Measurements from ENCODE around the gene SYCP2.

Gene SYCP2

GRCh38 chr20:59837623-59838394 lies 95.6 kb downstream of the SYCP2 start:
- DNase-seq (ENCODE audit: low read depth in 2 of 2), result no peak

- DNase-seq (ENCODE audit: low read depth in 2 of 2), result no peak
Measured at GRCh38 chr20:59836767-59837166, 96.7 kb downstream of the SYCP2 start.

GRCh38 chr20:59835448-59836395 lies 97.7 kb downstream of the SYCP2 start:
- no peak for DNase-seq (ENCODE audit: low read depth in 2 of 2)

- DNase-seq (ENCODE audit: low read depth in 2 of 2), result no peak
Measured at GRCh38 chr20:59835057-59835447, 98.4 kb downstream of the SYCP2 start.

GRCh38 chr20:59832406-59833363 lies 100.8 kb downstream of the SYCP2 start:
- no peak for DNase-seq (ENCODE audit: low read depth in 2 of 2)

GRCh38 chr20:59831916-59832270 lies 101.5 kb downstream of the SYCP2 start:
- no peak for DNase-seq (ENCODE audit: low read depth in 2 of 2)

GRCh38 chr20:59831024-59831915 lies 102.2 kb downstream of the SYCP2 start:
- DNase-seq (ENCODE audit: low read depth in 2 of 2), result no peak

- DNase-seq (ENCODE audit: low read depth in 2 of 2), result no peak
Measured at GRCh38 chr20:59830665-59831023, 102.8 kb downstream of the SYCP2 start.

- DNase-seq (ENCODE audit: low read depth in 2 of 2), result no peak
Measured at GRCh38 chr20:59829786-59830664, 103.4 kb downstream of the SYCP2 start.

- DNase-seq (ENCODE audit: low read depth in 2 of 2), result no peak
Measured at GRCh38 chr20:59829054-59829785, 104.2 kb downstream of the SYCP2 start.

GRCh38 chr20:59828125-59829053 lies 105.0 kb downstream of the SYCP2 start:
- DNase-seq (ENCODE audit: low read depth in 2 of 2), result no peak

- DNase-seq (ENCODE audit: low read depth in 2 of 2), result no peak
Measured at GRCh38 chr20:59827138-59828056, 106.0 kb downstream of the SYCP2 start.

- DNase-seq (ENCODE audit: low read depth in 2 of 2), result no peak
Measured at GRCh38 chr20:59825944-59826759, 107.3 kb downstream of the SYCP2 start.

- DNase-seq (ENCODE audit: low read depth in 2 of 2), result no peak
Measured at GRCh38 chr20:59825563-59825920, 107.9 kb downstream of the SYCP2 start.

- DNase-seq (ENCODE audit: low read depth in 2 of 2), result no peak
Measured at GRCh38 chr20:59824711-59825562, 108.5 kb downstream of the SYCP2 start.

All from stimulated activated CD8-positive, alpha-beta memory T cell treated with anti-CD3 and anti-CD28 coated beads, Interleukin-7, amount 100 ng/mL, for 4 hours (primary cell).